ENCODE data around the gene VSTM1.
"Not testable (repeated sequence)": the region's sequence is repeated elsewhere in the genome, so short reads cannot be mapped to it uniquely, and the experiment has no call there.

VSTM1 gene

GRCh38 chr19:54073829-54074228, 10.1 kb upstream of the VSTM1 start:
- no peak for DNase-seq (ENCODE audit: low read depth)

GRCh38 chr19:54069470-54069869, 5.8 kb upstream of the VSTM1 start:
- no peak for DNase-seq (ENCODE audit: low read depth)

- no peak for DNase-seq (ENCODE audit: low read depth)
Measured at GRCh38 chr19:54062643-54063042, 1.1 kb downstream of the VSTM1 start.

DNA sequence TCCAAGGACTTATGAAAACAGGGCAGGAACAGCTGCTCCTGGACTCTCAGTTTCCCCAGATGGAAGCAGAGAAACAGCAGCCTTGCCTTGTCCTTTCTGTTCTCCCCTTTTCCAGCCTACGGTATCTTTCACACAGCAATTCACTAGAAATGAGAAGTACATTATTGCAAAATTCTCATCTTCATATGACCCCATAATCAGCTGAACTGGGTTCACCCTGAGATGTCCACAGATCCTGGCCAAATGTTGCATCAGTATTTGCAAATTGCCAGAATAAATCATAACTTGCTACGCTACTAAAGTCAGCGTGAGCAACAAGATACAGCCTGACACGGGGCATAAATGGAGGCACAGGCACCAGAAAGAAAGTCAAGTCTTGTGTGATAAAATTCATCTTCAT, 16.1 kb downstream of the VSTM1 start:
- no peak for DNase-seq (ENCODE audit: low read depth)

DNA sequence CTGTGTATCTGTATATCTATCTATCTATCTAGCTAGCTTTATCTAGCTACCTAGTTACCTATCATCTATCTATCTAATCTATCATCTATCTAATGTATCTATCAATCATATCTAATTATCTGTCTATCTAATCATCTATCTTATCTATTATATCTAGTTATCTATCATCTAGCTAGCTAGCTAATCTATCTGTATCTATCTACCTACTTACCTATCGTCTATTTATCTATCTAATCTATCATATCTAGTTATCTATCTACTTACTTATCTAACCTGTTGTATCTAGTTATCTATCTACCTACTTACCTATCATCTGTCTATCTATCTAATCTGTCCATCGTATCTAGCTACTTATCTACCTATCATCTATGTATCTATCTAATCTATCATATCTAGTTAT, 17.9 kb downstream of the VSTM1 start:
- DNase-seq (ENCODE audit: low read depth), result no peak

DNA sequence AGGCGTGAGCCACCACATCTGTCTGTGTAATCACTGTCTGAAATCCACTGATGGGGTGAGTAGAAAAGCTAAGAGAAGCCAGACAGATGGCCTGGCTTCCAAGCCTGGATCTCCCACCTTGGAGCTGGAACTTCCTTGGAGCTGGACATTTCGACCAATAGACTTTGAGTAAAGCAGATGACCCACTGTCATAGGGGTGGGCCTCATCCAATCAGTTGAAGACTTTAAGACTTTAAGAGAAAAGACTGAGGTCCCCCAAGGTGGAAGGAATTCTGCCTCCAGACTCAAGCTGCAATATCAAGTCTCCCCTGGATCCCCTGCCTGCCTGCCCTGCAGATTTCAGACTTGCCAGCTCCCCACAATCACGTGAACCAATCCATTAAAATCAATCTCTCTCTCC, 20.7 kb downstream of the VSTM1 start:
- DNase-seq (ENCODE audit: low read depth), result no peak

DNA sequence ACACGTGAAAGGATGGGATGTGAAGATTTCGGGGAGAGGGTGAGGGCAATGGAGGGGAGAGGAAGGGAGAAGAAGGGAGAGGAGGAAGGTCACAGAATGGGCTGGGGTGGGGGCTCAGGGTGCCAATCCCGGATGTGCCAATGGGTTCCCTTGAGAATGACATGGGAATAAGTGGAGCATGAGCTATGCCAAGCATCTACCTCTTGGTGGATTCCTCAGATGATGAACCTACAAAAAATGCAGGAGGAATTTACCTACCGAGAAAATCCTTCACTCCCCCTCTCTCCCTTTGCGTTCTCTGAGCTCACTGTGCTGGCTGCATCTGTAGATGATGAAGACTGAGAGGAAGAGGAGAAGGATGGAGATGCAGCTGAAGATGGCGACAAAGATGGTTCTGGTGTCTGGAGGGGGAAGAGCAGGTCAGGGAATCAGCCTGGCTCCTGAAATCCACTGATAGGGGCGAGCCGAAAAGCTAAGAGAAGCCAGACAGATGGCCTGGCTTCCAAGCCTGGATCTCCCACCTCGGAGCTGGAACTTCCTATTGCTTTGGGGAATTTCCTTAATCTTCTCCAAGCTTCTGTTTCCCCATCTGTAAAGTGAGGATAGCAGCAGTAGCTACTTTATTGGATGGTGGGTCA, 21.6 kb downstream of the VSTM1 start:
- DNase-seq (ENCODE audit: low read depth), result no peak

DNA sequence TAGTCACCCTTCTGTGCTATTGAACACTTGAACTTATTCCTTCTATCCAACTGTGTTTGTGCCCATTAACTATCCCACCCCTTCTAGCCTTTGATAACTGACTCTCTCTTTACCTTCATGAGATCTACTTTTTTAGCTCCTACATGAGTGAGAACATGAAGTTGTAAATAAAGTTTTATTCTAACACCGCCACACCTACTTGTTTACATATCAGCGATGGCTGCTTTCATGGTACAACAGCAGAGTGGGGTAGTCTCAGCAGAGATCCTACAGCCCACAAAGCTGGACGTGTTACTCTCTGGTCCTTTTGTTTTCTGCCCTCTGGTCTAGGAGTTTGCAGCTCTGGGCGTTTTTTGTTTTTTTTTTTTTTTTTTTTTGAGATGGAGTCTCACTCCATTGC, 23.7 kb downstream of the VSTM1 start:
- DNase-seq (ENCODE audit: low read depth), result no peak

DNA sequence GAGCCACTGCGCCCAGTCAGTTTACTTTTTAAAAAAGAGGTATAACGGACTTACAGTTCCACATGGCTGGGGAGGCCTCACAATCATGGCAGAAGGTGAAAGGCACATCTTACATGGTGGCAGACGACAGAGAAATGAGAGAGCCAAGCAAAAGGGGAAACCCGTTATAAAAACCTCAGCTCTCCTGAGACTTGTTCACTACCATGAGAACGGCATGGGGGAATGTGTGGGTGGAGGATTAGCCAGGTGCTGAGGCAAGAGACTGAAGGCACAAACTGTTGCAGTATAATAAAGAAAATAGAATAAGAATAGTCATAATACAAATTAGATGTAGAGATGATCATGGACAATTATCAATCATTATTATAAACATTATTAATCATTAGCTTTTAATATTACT, 27.2 kb downstream of the VSTM1 start:
- not testable (repeated sequence) for DNase-seq (ENCODE audit: low read depth)

DNA sequence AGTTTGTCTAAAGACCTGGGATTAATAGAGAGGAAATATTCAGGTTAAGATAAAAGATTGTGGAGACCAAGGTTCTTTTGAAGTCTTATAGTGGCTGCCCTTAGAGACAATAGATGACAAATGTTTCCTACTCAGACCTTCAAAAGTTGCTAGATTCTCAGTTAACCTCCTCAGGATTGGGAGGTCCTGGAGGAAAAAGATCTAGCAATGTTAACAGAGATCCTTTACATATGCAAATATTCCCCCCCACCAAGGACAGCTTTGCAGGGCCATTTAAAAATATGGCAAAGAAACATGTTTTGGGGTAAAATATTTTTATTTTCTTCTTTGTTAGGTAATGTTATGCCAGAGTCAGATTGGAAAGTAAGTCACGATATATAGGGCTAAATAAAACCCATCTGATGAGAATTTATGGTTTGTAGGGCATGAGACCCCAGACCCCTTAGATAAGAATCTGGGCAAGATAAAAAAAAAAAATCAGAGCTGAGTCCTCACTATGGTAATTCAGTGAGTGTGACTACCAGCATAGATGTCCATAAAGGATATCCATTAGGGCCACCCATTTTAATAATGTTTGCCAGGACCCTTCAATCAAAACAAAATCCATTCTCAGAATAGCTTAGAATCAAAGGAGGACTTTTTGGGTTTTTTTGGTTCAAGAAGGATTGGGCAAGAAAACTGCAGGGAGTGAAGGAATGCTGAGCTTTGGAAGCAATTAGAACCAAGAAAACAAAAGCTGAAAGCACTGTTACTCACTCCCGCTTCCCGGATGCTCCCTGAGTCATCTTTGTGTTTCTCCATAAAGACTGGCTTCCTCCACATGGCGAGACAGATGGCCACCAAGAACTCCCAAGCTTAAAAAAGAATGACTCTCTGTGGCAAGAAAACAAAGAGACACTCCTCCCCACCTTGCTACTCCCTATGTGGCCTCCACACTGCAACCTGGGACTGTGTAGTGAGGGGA, 28.2 kb downstream of the VSTM1 start:
- DNase-seq (ENCODE audit: low read depth), result peak; percentile 94

GRCh38 chr19:54030895-54031586, 32.7 kb downstream of the VSTM1 start:
- peak; percentile 32 for DNase-seq (ENCODE audit: low read depth)

DNA sequence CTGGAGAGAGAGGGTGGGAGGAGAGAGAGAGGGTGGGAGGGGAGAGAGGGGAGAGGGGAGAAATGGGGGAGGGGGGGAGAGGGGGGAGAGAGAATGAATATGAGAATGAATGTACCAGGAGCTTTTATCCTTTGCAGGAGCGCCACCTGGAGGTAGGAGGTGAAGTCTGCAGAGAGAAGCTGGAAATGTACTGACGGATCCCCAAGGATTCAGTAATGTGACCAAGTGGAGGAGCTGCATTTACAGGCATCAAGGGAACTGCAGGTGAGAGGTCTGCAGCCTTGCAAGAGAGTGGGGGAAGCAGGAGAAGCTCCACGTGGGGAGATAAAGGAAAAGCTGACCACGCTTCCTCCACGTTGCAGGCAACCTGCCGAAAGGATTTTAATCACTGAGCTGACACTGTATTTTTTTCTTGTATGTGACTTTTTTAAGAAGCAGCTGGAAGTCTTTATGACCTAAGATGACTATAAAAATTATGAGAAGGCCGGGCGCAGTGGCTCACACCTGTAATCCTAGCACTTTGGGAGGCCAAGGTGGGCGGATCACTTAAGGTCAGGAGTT, 33.7 kb downstream of the VSTM1 start:
- DNase-seq (ENCODE audit: low read depth), result peak; percentile 69

- DNase-seq (ENCODE audit: low read depth), result no peak
Measured at GRCh38 chr19:54029301-54029700, 34.4 kb downstream of the VSTM1 start.

GRCh38 chr19:54026656-54027055, 37.0 kb downstream of the VSTM1 start:
- DNase-seq (ENCODE audit: low read depth), result no peak

DNA sequence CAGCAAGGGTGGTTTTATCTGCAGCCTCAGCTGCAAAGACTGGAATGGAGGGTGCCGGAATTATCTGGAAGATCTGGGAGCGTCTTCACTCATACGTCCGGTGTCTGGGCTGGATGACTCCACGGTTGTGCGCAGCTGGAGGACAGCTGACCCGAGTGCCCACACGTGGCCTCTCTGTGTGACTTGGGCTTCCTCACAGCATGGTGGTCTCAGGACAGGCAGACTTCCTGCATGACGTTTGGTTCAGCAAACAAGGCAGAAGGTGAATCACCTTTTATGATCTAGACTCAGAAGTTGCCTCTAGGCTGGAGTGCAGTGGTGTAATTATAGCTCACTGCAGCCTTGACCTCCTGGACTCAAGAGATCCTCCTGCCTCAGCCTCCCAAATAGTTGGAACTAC, 39.0 kb downstream of the VSTM1 start:
- no peak for DNase-seq (ENCODE audit: low read depth)

GRCh38 chr19:54023191-54023590, 40.5 kb downstream of the VSTM1 start:
- DNase-seq (ENCODE audit: low read depth), result peak; percentile 42

DNA sequence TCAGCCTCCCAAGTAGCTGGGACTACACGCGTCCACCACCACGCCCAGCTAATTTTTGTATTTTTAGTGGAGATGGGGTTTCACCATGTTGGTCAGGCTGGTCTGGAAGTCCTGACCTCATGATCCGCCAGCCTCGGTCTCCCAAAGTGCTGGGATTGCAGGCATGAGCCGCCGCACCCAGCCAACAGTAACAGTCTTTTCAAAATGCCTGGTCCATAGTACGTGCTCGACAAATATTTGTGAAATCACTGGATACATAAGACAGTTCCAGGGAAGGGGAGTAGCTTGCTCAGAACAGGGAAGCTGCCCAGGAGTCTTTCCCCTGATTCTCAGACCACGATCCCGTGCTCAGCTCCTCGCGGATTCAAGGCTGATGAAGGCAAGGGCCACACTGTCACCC, 41.8 kb downstream of the VSTM1 start:
- no peak for DNase-seq (ENCODE audit: low read depth)

DNA sequence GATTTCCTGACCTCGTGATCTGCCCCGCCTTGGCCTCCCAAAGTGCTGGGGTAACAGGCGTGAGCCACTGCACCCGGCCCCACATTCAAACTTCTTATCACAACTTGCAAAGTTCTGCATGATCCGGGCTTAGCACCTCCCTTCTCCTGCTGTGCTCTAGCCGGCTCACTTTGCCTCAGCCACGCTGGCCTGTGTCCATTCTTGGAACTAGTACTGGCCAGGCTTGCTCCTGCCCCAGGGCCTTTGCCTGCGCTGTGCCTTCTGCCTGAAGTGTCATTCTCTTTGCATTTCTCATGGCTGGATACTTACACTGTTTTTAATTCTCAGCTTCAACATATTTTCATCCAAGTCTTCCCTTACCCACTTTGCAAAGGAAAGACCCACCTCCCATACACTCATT, 42.3 kb downstream of the VSTM1 start:
- DNase-seq (ENCODE audit: low read depth), result no peak

GRCh38 chr19:54017261-54017660, 46.4 kb downstream of the VSTM1 start:
- DNase-seq (ENCODE audit: low read depth), result peak; percentile 59

DNA sequence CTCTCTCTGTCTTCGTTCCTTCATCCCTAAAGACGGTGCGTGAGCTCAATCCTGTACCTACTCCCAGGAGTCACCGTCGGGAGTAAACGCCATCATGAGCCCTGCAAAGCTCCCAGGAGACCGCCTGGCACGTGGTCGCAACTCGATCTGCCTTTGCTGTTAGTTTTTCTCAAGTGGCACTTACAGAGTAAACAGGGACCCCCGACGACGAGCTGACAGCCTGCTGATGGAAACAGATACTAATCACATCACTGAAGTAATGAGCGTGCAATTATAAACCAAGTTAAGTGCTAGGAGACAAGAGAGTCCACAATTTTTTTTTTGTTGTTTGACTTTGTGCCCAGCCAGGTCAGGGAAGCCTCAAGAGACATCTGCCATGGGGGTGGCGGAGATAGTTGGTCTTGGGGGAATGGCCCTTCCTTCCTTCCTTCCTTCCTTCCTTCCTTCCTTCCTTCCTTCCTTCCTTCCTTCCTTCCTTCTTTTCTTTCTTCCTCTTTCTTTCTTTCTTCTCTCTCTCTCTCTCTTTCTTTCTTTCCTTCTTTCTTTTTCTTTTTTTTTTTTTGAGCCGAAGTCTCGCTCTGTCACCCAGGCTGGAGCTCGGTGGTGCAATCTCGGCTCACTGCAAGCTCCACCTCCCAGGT, 48.7 kb downstream of the VSTM1 start:
- no peak for DNase-seq (ENCODE audit: low read depth)

GRCh38 chr19:54013866-54014265, 49.8 kb downstream of the VSTM1 start:
- DNase-seq (ENCODE audit: low read depth), result no peak

Measured in EH (cell line).